NCI-H2029 (cell line): ENCODE measurements around the gene TRMT1.

ENCODE experiments used
- DNase-seq: peaks from one replicate; lab custom pipeline; 2025; lab: John Stamatoyannopoulos, UW

Gene TRMT1

DNA sequence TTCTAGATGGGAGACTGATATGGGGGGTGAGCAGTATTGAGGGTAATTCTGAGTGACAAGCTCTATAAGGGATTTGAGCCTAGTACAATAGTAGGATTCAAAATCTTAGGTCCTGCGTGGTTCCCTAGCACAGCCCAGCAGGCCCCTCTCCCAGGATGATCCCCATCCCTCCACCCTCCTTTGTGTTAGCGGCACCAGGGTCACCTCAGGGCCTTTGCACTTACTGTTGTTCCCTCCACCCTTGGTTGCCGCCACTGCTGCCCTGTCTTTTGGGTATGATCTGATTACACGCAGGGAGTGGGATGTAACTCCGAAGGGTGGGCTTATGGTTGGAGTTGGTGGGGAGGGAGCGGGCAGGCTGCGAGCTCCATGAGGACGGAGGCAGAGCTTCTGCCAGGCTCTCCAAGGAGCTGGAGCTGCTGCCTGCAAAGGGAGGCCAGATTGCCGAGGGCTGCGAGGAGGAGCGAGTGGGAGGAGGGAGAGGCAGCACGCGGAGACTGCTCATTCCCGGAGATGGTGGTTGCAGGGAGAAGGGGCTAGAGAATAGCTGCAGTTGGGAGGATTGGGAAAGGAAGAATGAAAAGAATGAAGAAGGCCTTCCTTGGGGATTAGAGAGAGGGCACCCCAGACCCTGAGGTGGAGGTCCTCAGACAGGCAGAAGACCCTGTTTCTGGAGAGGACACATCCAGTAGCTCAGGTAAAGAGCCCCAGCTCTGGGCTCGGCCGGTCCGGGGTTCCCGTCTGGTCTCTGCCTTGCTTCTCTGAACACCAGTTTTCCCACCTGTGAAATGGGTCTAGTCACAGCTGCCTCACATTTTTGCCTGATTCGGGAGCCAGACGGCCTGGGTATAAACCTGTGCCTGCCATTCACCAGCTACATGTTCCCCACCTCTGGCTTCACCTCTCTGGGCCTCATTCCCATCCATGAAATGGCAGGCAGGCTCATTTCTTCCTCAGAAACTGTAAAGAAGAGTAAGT is 6.7 kb upstream of the TRMT1 start:
- DNase-seq, result no peak

DNA sequence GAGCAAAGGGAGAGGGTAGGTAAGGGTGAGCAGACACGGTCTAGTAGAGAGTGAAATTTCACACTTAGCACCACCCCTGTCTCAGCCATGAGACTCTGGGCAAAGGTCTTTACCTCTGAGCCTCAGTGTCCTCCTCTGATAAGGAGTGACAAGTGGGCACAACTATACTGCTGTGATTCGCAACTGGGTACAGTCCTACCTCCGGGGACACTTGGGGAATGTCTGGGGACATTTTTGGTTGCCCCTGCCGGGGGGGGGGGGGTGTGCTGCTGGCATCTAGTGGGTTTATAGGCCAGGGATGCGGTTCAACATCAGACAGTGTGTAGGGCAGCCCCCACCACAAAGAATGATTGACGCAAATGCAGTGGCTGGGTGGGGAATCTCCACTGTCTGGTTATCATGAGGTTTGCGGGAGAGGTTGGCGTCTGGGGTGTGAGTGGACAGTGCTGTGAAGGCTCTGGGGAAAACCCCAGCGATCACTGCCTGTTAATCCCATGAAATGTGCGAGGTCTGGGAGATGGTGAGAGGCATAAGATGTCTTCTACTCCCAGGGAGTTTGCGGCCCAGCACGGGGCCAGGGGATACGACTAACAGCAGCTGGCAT is 5.8 kb upstream of the TRMT1 start:
- no peak for DNase-seq

DNA sequence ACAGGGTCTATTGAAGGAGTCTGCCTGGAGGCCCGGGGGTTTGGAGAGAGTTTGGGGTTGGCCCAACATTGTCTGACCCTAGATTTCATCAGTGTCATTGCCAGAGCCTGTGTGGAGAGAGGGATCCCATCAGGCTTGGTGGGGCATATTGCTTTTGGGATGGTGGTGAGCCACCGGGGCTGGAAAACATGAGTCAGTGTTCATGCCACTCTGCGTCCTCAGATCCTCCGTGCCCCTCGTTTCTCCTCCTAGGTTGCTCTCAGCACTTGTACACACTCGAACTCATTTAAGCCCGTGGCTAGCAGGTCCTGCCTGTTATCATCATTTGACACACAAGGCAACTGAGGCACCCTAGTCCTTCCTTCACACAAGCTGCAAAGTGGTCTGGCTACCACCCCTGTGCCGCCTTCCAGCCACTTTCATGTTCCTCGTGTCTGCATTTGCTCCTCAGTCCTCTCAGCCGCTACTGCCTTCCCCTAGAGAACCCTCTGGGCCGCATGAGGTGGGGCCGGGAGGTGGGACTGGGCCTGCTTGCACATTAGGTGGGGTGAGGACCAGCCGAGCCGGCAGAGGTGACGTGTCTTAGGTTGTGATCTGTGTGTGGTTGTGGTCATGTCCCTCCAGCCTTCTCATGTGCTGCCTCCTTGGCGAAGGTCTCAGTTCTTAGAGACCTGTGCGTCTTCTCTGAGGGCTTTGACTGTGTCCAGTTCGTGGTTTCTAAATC is 5.2 kb upstream of the TRMT1 start:
- no peak for DNase-seq

DNA sequence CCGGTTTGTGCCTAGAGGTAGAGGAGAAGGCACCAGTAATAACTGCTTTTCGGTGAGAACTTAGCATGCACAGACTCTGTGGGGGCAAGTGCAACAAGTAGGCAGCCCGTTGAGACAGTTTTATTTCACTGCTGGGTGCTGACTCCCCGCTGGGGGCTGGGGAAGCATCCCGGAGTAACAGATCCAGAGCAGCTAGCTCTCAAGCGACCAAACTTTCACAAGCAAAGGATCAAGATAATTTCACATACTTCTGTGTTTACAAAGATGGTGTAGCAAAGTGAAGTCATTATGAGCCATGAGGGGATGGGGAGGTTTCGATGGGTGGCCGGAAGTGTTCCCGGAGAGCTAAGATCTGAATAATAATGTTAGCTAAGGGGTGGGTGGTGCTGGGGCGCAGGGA is 4.3 kb upstream of the TRMT1 start:
- no peak for DNase-seq

DNA sequence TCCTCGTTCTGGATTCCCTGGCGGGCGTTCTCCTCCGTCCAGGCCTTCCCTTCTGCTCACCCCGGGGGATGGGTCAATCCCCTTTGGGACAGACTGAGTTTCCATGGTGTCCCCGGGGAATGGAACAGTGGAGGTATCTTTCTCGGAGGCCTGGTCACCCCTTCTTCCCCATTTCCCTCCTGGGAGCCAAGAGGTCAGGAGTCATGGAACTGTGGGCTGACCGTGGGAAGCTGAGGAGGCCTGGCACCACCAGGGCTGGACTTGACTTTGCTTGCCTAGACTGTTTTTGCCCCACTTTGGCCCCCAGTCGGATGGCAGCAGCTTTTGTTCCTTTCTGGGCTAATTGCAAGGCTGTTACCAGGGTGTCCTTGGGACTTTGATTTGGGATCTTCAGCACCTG is 3.5 kb upstream of the TRMT1 start:
- DNase-seq, result no peak

DNA sequence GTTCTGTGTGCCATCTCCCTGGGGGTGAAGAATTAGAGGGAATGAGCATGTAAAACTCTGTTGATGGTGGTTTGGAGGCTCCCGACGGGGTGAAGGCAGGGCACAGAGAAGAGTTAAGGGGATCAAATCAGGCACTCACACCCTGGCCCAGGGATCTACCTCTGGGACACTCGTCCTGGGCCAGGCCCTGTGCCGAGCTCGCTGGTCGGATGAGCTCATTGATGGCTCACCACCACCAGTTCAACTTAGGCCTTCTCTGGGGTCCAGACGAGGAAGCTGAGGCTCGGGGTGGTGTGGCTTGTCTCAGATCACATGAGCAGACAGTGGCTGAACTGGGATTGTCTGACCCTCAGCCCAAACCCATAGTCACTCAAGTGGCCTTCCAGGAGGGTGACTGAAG is 3.1 kb upstream of the TRMT1 start:
- no peak for DNase-seq

DNA sequence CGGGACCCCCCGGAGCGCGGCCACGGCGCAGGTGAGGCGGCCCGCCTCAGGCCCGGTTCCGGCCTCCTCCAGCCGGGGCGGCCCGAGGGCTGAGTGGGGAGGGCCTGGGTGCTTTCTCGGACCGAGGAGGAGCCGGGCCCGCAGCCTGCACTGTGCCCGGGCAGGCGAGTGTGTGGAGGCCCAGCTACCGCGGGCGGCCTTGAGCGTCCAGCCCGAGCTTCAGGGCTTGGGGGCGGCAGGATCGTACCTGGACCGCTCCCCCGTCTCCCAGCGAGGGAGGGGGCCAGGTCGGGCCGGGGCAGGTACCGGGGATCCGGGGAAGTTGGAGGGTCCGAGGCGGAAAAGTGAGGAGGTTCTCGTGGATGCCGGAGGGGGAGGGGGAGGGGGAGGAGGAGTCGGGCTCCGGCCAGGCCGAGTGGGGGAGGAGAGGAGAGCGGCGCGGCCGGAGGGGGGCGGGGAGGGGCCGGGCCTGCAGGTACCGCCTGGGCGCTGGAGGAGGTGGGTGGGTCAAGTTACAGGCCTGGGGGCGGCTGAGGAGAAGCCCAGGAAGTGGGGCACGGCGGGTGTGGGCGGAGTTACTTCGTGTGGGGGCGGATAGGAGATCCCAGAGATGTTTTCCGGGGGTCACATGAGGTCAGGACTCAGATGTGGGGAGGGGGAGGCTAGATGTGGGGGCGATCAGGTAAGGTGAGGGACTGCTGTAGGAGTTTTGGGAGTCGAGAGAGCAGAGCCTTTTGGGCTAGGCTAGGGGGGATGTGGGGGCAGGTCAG is 2.1 kb upstream of the TRMT1 start:
- peak; percentile 61 for DNase-seq

DNA sequence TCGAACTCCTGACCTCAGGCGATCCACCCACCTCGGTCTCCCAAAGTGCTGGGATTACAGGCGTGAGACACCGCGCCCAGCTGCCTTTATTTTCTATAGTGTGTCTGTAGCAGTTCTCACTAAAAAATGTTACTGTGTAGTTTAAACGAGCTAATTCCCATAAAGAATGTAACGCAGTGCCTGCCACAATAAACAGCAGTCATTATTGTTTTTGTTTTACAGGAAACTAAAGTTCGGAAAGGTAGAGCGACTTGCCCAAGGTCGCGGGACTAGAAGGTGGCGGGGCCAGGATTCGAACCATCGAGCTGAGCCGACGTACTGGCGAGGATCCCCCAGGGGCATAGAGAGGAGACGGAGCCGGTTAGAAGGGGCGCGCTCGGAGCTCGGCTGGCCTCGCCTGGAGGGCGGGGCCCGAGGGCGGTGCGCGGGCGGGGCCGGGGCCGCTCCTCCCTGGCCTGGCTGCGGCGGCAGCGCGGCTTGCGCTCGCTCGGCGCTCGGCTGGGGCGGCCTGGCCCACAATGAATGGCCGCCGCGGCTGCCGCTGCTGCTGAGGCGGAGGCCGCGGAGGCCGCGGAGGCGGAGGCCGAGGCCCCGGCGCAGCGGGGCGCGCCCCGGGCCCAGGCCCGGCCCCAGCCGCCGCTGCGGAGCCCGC is 1.4 kb upstream of the TRMT1 start, which contains the start of gene NACC1:
Gene NACC1 (plus strand): TSS at position 493 of the 652 bp plus-strand sequence. CDS start 16,944 bp downstream, outside the sequence.
- peak; percentile 86 for DNase-seq

DNA sequence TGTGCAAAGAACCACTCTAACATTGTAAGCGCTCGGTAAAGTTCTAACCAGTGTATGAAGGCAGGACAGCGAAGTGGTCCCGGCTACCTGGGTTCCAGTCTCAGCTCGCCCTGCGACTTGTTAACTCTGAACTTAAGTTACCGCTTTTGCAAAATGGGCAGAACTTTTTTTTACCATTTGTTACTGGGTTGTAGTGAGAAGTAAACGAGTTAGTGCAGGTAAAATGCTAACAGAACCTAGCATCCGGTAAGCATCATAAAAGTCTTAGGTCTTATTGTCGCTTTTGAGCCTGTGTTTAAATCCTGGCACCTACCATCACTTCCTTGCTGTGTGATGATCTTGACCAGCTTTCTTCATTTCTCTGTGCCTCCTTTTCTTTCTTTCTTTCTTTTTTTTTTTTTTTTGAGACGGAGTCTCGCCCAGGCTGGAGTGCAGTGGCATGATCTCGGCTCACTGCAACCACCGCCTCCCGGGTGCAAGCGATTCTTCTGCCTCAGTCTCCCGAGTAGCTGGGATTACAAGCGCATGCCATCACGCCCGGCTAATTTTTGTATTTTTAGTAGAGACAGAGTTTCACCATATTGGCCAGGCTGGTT is 734 bp upstream of the TRMT1 start:
- DNase-seq, result no peak

DNA sequence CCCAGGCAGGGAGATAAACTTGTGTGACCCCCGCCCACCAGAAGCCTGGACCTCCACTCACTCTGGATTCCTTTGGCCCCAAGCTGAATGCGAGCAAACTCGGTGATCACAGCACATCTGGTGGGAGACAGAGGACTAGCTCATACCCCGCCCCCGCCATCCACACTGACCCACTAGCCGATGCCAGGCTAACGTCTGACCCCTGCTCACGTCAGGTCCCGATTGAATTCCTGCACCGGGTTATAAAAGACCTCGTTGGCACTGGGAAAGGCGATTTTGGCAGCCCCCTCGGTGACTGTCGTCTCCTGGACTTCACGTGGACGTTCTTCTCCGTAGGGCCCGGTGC is 631 bp downstream of the TRMT1 start:
- no peak for DNase-seq

DNA sequence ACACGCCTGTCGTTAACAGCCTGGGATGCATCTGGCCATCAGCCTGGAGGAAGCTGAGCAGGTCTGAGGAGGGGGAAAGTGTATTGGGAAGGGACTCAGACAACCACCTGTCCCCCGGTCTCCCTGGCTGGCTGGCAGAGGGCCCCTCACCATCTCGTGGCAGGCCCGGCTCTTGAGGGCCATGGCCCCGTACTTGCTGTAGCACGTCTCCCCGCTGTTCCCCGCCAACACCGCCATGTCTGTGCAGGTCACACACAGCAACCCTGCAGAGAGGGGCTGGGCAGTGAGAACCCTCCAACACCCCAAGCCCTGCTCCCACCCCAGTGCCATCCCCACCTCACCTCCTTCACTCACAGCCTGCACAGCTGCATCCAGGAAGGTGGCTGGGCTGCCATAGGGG is 4.0 kb downstream of the TRMT1 start:
- no peak for DNase-seq

DNA sequence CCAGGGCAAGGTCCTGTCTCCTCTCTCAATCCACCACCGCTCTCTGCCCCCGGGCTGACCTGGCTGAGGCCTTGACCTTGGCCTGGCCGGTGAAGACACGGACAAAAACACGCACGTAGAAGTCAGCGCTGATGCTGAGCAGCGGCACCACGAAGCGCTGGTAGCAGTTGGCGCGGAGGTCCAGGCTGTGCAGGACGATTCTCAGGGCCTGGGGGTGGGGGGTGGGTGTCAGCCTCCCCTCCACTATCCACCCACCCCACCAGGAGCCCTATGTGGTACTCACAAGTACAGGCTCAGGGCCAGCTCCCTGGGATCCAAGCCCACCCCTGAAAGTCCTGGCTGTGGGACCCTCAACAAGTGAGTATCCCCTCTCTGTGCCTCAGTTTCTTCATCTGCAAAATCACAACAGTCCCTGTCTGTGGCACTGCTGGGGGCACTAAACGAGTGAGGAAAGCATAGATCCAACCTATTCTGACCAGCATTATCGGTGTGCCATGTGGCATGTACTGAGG is 6.4 kb downstream of the TRMT1 start:
- no peak for DNase-seq

DNA sequence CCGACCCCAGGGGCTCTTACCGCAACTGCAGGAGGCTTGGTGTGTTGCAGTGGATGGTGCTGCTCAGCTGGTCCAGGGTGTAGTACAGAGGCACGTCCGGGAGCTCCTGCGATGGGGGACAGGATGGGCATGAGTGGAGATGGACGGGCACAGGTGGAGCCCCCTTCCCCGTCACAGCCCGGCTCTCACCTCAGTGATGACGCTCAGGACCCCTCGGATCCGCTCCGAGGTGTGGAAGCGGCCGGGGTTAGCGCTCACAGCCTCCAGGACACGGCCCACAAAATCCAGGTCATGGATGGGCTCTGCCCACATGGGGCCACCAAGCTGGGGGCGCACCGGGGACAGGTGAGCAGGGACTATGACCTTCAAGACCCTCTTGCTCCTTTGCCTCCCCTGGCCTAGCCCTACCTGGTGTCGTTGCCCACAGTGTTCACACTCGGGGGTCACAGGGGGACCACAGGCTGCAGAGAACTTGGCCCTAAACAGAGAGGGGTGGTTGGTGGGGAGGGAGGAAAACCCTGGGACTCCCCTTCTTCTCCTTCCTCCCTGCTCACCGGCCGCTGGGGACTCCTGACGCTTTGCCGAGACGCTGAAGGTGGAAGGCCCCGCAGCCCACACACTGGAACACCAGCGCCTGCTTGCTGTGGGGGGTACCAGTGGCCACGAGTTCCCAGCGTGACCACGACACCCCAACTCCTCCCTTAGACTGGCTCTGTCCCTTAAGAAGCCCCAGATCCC is 7.0 kb downstream of the TRMT1 start:
- no peak for DNase-seq

DNA sequence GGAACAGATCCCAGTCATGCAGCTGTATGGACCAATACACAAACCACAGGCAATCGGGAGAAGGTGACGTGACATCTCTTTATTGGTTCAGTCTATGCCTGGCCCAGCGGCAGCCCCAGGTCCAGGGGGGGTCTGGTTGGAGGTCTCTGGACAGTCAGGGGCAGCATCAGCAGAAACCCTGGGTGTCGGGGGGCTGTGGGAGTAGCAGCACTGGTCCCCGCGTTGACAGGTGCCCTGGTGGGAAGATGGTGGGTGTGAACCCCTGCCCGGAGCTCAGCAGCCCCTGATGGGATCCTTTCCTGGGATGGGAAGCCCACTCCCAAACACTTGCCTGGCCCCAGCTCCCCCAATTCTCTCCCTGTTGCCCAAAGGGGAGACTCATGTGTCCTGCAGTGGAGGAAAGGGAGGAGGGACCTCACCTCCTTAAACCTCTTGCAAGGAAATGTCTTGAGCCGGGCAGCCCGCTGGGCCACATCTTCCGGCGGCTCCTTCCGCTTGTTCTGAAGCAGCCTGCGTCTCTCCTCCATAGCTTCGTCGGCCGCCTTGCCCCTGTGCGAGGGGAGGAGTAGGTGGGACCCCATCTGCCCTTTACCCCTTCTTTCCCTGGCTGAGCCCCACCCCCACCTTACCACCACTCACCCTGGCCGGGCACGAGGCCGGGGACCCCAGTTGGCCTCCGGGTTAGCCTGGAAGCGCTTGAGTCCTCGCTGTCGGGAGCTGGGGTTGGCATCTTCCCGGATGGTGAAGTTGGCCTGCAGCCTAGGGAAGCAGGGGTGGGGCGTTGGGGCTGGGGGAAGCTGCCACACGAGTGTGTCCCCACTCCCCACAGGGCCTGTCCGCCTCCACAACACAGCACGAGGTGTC is 11.5 kb downstream of the TRMT1 start:
- no peak for DNase-seq

DNA sequence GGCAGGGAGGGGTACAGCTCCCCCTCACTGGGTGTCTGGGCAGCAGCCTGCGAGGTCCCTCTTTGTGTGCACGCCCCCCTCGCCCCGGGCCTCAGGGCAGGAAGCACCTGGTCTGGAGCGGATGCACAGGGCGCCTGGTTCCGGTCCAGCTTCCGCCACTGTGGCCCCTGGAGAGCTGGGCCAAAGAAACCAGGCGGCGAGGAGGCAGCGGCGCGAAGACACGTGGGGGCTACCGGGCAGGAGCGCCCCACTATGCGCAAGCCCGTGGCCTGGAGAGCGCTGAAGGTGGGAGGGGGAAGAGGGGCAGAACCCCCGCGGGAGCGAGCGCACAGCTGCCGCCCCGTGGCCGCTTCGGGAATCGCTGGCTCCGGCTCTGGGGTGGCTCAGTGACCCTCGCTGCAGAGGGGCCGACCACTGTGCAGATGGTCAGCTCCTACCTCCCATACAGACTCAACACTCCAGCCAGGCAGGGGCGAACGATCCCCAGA is 12.1 kb downstream of the TRMT1 start:
- DNase-seq, result no peak

DNA sequence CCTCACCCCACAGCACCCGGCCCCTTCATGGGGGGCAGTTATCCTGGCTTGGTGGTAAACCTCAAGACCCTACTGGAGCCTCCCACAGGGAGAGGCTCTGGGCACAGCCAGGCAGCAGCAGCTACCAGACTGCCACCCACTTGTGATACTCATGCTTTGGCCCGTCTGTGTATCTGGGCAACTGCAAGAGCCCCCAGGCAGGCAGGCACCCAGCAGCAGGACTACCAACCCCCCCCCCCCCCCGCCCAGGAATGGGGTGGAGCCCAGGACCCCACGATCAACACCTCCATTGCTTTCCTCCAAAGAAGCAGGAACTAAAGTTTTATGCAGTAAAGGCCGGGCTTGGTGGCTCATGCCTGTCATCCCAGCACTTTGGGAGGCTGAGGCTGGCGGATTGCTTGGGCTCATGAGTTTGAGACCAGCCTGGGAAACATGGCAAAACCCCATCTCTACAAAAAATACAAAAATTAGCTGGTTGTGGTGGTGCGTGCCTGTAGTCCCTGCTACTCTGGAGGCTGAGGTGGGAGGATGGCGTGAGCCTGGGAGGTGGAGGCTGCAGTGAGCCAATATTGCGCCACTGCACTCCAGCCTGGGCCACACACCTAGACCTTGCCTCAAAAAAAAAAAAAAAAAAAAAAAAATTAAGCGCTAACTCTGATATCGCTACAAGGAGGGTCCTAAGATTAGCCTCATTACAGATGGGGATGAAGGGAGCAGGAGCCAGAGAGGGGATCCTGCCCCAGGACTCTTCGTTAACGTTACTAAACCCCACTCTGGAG is 12.8 kb downstream of the TRMT1 start:
- DNase-seq, result no peak

DNA sequence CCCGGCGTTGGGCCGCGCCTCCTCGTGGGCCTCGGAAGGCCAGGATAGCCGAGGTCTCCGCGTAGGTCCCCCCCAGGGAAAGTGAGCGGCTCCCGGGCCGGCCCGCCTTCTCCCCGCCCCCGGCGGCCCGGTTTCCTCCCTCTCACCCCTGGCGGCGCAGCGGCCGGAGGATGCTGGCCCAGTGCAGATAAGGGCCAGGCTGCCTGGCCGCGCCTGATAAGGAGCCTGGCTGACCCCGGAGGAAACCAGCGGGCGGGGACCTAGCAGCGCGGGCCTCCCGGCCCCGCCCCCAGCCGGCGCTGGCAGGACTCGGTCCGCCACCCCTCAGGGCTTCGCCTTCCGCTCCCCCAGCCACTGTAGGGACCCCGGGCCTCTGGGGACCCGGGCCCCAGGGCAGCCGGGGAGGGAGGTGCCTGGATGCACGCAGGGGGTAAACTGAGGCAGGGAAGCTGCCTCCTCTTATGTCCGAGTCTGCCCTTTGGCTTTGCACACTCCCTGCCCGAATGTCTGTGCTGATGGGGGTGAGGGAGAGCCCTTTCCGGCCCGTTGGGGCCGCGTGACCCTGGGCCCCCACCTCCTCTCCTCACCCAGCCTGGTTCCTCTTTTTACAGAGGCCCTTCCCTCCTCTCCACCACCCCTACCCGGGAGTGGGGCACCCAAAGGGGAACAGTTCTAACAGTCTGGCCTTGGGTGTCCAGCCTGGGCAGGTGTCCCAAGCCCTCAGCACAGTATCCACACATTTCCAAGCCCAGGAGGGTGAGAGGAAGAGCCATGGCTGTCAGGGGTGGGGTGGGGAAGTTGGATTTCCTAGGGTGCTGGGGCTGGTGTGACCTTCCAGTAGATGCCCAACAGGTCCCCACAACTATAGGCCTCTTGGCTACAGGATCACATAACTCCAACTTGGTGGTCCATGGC is 13.6 kb downstream of the TRMT1 start, which contains the start of gene LYL1:
Gene LYL1 (minus strand): TSS at position 193 of the 915 bp plus-strand sequence. CDS start 1,687 bp downstream, outside the sequence.
- no peak for DNase-seq
